Hematopoietic multipotent progenitor cell treated with erythropoietin and hydrocortisone succinate and interleukin-3 and kit ligand, for 8 days (in vitro differentiated cells): Measurements from ENCODE around the gene CDH10.

ENCODE experiments used
- DNase-seq: peaks from one replicate; pipeline ENCODE4 v3.0.0-alpha.2; 2015

CDH10 gene

DNA sequence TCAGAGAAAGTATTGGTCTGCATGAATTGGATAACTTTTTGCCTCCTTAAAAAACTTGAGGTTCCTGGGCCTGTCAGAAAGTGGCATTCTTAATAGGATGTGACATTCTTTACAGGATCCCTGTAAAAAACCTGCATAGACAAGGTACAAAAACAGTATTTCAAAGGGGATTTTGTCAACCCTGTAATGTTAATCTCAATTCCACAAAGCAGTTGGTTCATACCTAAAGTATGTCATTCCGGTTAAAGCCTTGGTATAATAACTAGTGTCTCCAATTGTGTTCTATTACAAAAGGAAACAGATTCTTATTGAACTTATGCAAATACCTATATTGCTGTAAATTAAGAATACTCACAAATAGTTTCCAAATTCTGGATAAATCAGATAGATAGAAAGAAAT lies 169.7 kb downstream of the CDH10 start:
- DNase-seq: no peak

- DNase-seq: no peak
Measured at GRCh38 chr5:24474685-24475084, 170.1 kb downstream of the CDH10 start.

DNA sequence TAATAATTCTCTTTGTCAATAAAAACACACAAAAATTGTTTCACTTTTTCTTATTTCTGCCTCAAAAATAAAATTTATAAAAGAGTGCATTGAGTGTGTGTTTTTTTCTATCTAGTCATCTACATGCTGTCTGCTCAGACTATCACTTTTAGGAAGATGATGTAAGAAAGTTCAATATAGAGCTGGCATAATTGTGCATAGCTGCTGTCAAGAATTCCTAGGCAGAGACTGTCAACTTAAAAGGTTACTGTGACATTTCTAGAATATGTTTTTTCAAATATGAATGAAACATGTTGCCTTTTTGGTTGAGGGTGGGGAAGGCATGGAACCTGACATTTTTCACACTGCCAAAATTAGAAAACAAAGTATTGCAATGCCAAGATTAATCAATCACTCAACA lies 172.3 kb downstream of the CDH10 start:
- DNase-seq: no peak

DNA sequence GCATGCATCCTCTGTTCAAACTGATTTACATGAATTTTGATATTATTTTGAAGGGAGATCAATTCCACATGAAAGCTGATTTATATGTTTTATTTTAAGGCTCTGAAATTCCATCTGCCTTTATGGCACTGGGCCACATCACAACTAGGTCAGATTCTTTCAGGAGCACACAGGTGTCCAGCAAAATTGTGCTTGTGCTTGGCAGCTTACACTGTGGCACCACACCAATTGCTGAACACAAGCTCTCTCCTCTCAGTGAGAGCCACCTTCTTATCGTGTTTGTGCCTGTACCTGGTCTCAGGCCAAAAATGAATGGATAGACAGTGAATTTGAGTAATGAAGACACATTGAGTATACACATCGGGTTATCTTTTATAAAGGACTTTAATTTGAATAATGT lies 200.4 kb downstream of the CDH10 start:
- no peak for DNase-seq

- DNase-seq: no peak
Measured at GRCh38 chr5:24439465-24439864, 205.3 kb downstream of the CDH10 start.
